HG03565 (cell line): ENCODE measurements around the gene IGFBP4.
A peak's percentile ranks its signal among the peaks of the same experiment; 100 is the strongest.
"Not testable (repeated sequence)": the region's sequence is repeated elsewhere in the genome, so short reads cannot be mapped to it uniquely, and the experiment has no call there.

Experiments used
- ATAC-seq: cut with Tn5 transposase; IDR thresholded peaks from one replicate; pipeline ENCODE4 v1.9.1; 2021; ENCODE audit warnings: mild to moderate bottlenecking, moderate library complexity; ENCODE audit not compliant: unreplicated experiment

Gene IGFBP4

DNA sequence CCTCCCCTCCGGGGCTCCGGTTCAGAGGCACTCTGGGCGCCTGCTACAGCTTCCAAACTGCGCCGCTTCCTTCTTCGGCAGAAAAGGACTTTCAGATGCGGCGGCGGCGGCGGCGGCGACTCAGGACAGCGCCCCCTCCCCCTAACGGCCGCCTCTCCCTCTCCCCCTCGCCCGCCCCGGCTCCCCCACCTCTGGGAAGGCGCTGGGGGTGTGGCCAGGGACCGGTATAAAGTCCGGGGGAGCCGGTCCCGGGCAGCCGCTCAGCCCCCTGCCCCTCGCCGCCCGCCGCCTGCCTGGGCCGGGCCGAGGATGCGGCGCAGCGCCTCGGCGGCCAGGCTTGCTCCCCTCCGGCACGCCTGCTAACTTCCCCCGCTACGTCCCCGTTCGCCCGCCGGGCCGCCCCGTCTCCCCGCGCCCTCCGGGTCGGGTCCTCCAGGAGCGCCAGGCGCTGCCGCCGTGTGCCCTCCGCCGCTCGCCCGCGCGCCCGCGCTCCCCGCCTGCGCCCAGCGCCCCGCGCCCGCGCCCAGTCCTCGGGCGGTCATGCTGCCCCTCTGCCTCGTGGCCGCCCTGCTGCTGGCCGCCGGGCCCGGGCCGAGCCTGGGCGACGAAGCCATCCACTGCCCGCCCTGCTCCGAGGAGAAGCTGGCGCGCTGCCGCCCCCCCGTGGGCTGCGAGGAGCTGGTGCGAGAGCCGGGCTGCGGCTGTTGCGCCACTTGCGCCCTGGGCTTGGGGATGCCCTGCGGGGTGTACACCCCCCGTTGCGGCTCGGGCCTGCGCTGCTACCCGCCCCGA is at the start of gene IGFBP4:
IGFBP4 (plus strand) TSS at position 255 of the 792 bp plus-strand sequence; CDS start at position 541, 286 bp downstream.
- no peak for ATAC-seq

DNA sequence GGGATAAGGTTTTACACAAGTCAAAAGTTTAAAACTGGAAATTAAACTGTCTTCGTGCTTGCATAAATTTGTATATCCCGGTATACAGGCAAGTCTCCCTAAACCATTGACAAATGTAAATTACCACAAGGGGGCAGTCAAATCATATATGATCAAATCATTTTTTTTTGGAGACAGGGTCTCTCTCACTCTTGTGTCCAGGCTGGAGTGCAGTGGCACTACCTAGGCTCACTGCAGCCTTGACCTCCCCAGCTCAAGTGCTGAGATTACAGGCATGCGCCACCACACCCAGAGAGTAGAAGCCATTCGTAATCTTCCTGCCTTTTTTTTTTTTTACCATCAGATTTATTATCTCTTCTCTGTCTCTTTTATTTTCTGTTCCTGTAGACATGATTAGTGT is 44.1 kb upstream of the IGFBP4 start:
- no peak for ATAC-seq

DNA sequence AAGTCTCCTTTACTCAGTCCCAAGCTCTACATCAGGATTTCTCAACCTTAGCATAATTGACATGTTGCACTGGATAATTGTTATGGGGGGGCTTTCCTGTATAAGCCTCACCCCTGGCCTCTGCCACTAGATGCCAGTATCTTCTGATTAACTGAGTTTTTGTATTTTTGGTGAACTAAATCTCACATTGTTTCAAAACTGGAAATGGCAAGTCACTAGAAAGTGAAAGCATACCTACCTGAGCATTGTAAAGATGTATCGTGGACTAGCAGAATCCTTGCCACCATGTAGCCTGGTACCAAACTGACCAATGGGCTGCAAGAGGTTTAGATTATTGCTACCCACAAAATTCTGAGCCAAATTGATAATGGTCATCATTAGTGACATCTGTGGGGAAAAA is 40.6 kb upstream of the IGFBP4 start:
- no peak for ATAC-seq

DNA sequence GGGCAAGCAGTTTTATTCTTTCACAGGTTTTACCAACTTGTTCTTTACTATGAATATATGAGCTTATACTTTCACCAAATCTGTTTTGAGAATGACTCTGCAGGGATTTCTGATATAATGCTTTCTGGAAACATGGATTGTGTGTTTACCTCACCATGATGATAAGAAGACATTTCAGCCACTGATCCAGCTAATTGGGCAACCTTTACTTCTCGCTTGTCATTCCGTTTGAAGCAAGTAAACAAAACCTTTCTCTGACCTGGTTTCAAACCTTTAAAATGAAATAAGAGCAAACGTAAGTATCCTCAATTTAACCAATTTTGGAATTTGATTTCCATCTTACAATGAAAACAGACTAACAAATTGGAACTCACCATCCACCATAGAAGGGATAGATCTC is 39.2 kb upstream of the IGFBP4 start:
- ATAC-seq: no peak

DNA sequence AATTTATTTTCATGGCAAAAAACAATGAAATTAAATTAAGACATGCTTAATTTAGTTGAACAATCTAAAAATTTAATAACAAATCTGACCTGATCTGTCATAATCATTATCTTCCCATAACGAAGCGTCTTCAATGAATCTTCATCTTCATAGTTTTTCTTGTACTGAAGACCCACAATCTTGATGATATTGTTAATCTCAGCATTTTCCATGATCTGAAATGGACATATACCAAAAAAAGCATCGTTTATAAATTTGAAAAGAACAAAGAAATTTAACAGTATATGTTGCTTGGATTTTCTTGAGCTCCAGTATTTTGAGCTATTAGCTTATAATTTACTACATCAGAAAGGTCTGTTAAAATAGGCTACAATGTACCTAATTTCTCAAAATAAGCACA is 35.8 kb upstream of the IGFBP4 start:
- no peak for ATAC-seq

DNA sequence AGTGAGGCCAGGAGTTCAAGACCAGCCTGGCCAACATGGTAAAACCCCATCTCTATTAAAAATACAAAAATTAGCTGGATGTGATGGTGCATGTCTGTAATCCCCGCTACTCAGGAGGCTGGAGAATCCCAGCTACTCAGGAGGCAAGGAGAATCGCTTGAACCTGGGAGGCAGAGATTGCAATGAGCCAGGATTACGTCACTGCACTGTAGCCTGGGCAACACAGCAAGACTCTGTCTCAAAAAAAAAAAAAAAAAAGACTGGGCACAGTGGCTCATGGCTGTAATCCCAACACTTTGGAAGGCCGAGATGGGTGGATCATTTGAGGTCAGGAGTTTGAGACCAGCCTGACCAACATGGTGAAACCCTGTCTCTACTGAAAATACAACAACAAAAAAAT is 33.7 kb upstream of the IGFBP4 start:
- ATAC-seq: not testable (repeated sequence)

DNA sequence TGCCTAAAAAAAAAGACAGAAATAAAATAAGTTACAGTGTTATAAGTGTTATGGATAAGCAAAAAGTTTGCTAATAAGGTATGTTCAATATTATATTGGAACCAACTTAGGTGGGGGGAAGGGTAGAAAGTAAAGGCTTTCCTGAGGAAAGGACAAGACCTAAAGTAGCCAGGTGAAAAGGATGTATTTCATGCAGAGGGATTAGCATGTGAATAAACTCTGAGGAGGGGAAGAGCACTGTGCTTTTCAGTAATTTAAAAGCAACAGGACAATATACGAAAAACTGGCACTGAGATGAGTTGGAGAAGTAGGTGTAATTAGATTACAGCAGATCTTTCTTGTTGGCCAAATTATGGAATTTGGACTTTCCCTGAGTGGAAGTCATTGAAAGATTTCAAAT is 33.2 kb upstream of the IGFBP4 start:
- ATAC-seq: no peak

DNA sequence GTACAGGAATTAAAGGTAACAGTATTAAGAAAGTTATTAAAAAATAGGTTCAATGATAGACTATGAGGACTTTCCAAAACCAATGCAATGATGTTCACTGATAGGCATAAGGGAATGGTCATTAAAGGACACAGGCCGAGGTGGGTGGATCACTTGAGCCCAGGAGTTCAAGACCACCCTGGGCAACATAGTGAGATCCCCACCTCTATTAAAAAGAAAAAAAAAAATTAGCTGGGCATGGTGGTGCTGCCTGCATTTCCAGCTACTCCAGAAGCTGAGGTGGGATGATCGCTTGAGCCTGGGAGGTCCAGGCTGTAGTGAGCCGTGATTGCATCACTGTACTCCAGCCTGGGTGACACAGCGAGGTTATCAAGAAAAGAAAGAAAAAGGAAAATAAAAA is 31.4 kb upstream of the IGFBP4 start:
- no peak for ATAC-seq

DNA sequence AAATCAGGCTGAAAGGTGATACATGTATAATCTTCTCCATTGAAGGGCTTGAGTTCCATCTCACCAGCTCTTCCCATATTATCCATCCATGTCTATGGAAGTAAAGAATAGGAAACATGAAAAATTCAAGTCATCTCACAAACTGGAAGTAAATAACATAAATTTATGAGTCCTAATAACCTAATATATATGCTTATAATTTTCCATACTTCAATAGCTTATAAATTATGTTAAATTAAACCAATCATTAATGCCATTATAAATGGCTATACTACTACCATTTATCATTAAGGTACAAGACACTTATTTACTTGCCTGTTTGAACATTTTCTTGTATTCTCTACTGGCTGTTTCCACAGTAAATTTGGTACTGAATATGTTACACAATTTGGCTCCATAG is 30.4 kb upstream of the IGFBP4 start:
- ATAC-seq: no peak

DNA sequence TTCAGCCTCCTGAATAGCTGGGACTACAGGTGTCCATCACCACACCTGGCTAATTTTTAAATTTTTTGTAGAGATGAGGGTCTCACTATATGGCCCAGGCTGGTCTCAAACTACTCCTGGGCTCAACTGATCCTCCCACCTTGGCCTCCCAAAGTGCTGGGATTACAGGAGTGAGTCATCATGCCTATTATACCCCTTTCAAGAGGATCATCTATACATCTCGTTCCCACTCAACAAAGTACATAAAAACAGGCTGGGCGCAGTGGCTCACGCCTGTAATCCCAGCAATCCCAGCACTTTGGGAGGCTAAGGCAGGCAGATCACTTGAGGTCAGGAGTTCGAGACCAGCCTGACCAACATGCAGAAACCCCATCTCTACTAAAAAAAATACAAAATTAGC is 28.9 kb upstream of the IGFBP4 start:
- not testable (repeated sequence) for ATAC-seq

DNA sequence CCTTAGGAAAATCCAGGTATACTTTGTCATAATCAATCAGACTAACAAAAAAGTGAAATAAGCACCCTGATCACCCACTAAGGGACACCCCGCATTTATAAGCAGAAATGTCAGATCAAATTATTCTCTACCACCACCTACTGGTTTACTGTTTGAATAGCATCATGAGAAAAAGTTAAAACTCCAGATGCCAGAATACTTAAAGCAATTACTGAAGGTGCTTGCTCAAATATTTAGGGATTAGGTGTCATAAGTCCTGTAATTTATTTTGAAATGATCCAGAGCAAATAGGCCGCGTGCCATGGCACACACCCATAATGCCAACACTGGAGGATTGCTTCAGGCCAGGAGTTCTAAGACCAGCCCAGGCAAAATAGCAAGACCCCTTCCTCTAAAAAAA is 27.9 kb upstream of the IGFBP4 start:
- ATAC-seq: no peak

DNA sequence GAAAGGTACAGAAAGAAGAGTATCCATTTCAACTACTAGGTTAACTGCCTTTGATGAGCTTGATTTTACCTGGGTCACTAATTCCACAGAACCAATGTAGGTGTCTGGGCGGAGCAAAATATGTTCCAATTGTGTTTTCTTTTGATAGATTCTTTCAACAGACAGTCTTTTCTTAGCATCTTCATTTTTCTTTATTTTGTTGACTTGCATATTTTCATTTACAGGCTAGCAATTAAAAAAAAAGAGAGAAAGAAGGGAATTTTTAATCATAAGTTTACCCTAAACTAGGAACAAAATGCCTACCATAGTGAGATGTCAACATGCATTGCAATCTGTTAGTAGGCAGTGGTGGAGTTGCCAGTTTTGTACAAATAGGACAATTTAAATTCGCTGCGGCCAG is 26.6 kb upstream of the IGFBP4 start:
- ATAC-seq: no peak

DNA sequence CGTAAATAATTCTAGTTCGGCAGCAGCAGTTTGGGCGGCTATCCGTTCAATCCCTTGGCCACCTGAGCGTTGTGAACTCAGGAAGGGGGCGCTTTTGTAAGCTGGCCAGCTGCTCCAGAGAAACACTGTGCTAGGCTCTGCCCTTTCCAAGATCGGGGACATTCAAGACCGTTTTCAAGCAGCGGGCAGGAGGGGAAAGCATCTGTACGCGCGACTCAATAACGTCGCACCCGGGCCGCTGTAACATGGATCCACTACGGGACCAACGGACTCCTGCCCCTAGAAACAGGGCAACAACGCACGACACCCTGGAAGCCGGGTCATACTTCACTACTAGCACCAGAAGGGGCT is 26.0 kb upstream of the IGFBP4 start:
- peak; percentile 3 for ATAC-seq

DNA sequence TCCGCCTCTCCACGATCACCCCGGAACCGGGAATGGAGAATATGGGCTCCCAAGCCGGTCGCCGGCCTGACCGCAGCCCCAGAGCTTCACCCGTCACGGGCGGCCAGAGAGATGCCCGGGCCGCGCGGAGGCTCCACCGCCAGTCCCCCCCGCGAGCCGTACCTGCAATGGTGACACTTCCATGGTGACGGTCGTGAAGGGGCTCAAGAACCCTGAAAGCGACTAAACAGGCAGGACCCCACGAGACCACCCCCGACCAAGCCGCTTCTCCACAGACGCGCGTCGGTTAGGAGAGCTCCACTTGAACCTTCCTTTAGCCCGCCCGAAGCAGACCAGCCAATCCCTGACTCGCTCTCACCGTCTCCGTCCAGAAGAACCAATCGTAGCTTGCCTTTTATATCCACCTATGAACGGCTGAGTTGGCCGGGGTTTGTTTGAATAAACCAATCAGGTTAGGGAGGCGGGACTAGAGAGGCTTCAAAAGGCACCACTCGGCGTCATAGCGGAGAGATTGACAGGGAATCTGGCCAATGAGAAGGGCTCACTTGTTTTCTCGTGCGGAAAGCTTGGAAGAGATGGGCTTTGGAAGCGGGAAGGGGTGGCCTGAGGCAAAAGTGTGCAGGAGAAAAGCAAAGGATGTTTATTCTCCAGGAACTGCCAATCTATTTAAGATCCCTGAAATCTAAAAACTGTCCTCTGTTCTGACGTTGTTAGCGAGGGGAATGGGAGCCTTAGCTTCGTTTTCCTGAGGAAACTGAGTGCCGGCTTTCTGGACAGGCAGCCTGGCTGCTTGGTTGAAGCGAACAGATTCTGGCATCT is 25.4 kb upstream of the IGFBP4 start, which contains the start of gene TOP2A:
TOP2A (minus strand) TSS at position 288 of the 819 bp plus-strand sequence; CDS start at position 183, 105 bp downstream.
- ATAC-seq: peak; percentile 94

DNA sequence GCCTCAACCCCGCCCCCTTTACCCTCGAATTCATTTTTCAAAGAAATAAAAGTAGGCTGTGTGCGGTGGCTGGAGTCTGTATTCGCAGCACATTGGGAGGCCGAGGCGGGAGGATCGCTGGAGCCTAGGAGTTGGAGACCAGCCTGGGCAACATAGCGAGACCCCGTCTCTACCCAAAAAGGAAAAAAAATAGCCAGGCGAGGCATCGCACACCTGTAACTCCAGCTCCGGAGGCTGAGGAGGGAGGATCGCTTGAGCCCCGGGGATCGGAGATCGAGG is 24.9 kb upstream of the IGFBP4 start:
- no peak for ATAC-seq

DNA sequence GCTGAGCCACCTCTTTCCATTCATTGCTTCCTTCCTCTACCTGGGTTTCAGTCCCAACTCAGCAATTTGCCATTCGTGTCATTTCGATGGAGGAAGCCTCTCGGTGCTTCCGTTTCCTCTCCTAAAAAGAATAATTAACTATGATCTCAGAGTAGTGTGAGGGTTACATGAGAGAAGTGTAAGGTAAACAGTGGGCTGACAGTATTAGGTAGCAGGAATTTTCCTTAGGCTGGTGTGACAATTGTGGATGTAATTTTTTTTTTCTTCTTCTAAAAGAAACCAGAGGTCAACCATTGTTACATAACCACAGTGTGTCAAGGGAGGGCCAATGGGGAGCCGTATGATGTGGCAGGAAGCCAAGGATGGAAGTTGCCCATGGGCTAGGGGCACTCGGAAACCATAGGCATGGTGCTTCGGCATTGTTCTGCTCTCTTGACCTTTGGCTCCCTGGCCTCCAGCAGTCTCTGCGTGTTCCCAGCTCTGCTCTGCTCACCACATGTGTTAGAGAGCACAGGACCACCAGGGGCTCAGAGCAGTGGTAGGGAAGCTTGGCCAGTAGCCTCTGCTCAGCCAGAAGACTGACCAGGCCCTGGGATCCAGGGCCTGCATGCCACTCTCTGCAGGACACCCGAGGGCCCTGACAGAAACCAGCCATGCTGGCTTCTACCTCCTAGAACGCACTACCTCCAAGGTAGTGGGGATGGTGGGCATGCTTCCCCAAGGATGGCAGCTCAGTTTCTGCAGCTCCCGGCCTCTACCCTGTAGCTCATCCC is 23.5 kb upstream of the IGFBP4 start:
- ATAC-seq: no peak

DNA sequence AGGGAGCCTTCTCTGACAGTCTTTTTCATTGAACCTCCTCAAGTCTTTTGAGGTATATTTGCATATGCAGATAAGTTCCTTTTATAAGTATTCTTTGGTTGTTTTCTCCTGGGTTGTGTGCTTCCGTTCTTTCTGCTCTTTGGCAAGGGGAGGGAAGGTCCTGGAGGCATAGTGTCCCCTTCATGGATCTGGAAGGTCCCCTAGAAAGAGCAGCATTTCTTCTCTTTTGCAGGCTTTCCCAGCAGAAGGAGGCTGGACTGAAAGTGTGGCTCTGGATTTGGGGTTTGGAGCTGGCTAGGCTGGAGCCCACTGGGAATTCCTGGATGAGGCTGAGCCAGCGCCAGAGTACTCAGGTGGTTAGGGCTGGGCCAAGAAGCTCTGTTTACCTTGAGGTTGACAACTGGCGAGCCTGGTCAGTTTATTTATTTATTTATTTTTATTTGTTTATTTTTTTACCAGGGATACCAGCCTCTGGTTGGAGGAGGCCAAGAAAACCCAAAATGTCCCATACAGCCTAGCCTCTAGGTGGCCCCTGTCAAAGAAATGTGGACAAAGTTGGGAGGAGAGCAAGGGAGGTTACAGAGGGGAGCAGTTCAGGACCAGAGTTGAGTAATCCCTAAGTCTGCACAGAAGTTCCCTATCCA is 20.1 kb upstream of the IGFBP4 start:
- no peak for ATAC-seq

DNA sequence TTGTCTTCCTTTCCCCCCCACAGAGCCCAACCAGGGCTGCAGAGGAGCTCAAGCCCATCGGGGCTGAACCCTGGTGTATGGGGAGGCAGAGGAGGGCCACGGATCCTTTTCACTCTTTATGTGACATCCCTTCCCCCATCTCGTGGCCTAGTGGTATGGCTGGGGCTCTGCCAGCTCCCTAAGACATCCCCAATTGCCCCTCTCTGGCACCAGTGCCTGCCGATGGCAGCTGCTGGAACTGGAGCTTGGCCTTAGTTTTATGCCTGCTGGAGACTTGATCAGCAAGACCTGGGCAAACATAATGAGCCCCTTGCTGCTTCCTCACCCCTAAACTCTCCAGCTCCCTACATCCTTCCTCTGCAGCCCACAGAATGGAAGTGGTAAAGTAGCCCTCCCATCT is 17.5 kb upstream of the IGFBP4 start:
- ATAC-seq: no peak

DNA sequence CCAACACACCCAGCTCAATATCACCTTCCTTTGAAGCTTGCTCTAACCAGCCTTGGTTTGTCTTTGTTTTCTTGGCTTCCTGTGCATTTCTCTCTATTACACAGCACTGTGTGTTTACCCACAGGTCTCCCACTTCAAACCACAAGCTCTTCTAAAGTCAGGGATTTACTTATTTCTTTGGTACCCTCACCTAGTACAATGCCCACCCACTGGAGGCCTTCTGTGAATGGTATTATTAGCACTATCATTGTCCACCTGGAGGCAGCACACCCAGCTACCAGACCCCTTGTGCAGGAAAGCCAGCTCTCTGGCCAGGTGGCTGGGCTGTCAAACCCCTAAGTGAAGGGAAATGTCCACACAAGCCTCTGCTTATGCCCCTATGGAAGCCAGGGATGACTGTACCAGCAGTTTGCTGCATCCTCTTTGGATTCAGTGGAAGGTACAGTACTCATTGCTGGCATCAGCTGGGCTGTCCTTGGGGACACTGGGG is 16.2 kb upstream of the IGFBP4 start:
- no peak for ATAC-seq

DNA sequence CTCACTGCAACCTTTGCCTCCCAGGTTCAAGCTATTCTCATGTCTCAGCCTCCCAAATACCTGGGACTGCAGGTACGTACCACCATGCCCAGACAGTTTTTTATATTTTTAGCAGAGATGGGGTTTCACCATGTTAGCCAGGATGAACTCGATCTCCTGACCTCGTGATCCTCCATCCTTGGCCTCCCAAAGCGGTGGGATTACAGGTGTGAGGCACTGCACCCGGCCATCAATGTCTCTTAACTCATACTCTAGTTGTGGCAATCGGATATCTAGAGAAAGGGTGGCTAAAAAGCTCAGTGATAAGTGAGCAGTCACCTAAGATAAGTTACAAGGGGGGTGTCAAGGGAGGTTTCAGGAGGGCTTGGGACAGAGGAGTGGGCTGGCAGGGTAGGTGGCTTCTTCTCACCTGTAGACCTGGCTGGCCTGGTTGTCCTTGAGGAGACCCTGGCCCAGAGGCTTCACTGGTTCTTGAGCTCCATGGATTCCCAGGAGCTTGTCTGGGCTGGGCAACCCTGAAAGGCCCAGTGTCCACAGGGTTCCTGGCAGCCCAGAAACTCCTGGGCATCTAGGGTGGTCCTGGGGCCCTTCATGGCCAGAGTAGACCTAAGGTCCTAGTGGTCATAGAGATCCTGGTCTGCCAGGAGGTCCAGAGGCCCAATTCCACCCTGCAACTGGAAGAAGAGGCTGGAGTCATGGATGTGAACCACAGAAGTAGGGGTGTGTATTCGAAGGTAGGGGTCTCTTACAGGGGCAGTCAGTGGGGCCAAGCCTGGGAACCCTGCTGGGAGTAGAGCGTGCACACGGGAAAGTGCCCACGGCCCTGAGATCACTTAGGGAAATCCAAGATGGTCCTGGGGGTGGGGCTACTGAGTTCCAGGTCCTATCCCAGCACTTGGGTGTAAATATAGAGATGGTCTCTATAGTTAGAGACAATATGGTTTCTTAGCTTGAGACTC is 12.7 kb upstream of the IGFBP4 start:
- no peak for ATAC-seq
